H9 (cell line): ENCODE results near the gene HCK. TPM values are rescaled to one million over a fixed set of nuclear protein-coding genes. Genes with fewer than 3 reads are reported as not detected.

Experiments
- DNase-seq: peaks from one replicate; pipeline ENCODE4 v3.0.0-alpha.2; 2017
- H2AFZ ChIP-seq: one replicate; pipeline ENCODE4 v1.6.1; 2013; ENCODE audit warnings: mild to moderate bottlenecking, low read length, control low read depth, moderate library complexity
- H2AK5ac ChIP-seq: 2 replicates; pipeline ENCODE4 v1.6.1; 2013; ENCODE audit warnings: low read length, control low read depth, mixed read lengths; ENCODE audit not compliant: insufficient read length
- H2BK120ac ChIP-seq: one replicate; pipeline ENCODE4 v1.6.1; 2013; ENCODE audit warnings: low read depth, mild to moderate bottlenecking, low read length, control low read depth, inconsistent platforms; ENCODE audit not compliant: poor library complexity, severe bottlenecking
- H2BK12ac ChIP-seq: 2 replicates; pipeline ENCODE4 v1.6.1; 2013; ENCODE audit warnings: low read length, control low read depth, mixed read lengths, low read depth; ENCODE audit not compliant: insufficient read length
- H2BK15ac ChIP-seq: 2 replicates; pipeline ENCODE4 v1.6.1; 2013; ENCODE audit warnings: low read depth, low read length, control low read depth
- H2BK20ac ChIP-seq: one replicate; pipeline ENCODE4 v1.6.1; 2013; ENCODE audit warnings: low read depth, mild to moderate bottlenecking, low read length, control low read depth, inconsistent platforms; ENCODE audit not compliant: poor library complexity, severe bottlenecking
- H2BK5ac ChIP-seq: 2 replicates; pipeline ENCODE4 v1.6.1; 2013; ENCODE audit warnings: low read length, control low read depth, mixed read lengths; ENCODE audit not compliant: insufficient read length
- H3K14ac ChIP-seq: 2 replicates; pipeline ENCODE4 v1.6.1; 2013; ENCODE audit warnings: low read length, control low read depth; ENCODE audit not compliant: insufficient read depth
- H3K18ac ChIP-seq: 2 replicates; pipeline ENCODE4 v1.6.1; 2013; ENCODE audit warnings: low read depth, mild to moderate bottlenecking, mixed read lengths, low read length, control low read depth; ENCODE audit not compliant: insufficient read length
- H3K23ac ChIP-seq: 2 replicates; pipeline ENCODE4 v1.6.1; 2013; ENCODE audit warnings: low read length, control low read depth, mixed read lengths, low read depth; ENCODE audit not compliant: insufficient read length
- H3K23me2 ChIP-seq: 2 replicates; pipeline ENCODE4 v1.6.1; 2013; ENCODE audit warnings: low read depth, mild to moderate bottlenecking, mixed read lengths, low read length, control low read depth; ENCODE audit not compliant: insufficient read length, poor library complexity, severe bottlenecking
- H3K27ac ChIP-seq: 2 replicates; pipeline ENCODE4 v1.5.1; 2013; ENCODE audit warnings: low read length, control low read depth, mixed read lengths, low read depth; ENCODE audit not compliant: insufficient read length
- H3K27me3 ChIP-seq: 2 replicates; pipeline ENCODE4 v1.6.1; 2013; ENCODE audit warnings: low read length, control low read depth, inconsistent platforms; ENCODE audit not compliant: insufficient read depth
- H3K4ac ChIP-seq: 2 replicates; pipeline ENCODE4 v1.6.1; 2013; ENCODE audit warnings: low read depth, mild to moderate bottlenecking, control low read depth, inconsistent platforms, low read length, moderate library complexity
- H3K4me1 ChIP-seq: 2 replicates; pipeline ENCODE4 v1.6.1; 2013; ENCODE audit warnings: low read length, control low read depth, inconsistent platforms; ENCODE audit not compliant: insufficient read depth
- H3K4me2 ChIP-seq: 2 replicates; pipeline ENCODE4 v1.6.1; 2013; ENCODE audit warnings: low read length, control low read depth, mixed read lengths; ENCODE audit not compliant: insufficient read length, insufficient read depth
- H3K56ac ChIP-seq: 2 replicates; pipeline ENCODE4 v1.6.1; 2013; ENCODE audit warnings: low read depth, mild to moderate bottlenecking, mixed read lengths, low read length, control low read depth; ENCODE audit not compliant: insufficient read length
- H3K79me1 ChIP-seq: 2 replicates; pipeline ENCODE4 v1.6.1; 2013; ENCODE audit warnings: low read depth, mild to moderate bottlenecking, moderate library complexity, low read length, control low read depth, inconsistent platforms; ENCODE audit not compliant: insufficient read depth, poor library complexity, severe bottlenecking
- H3K79me2 ChIP-seq: 2 replicates; pipeline ENCODE4 v1.6.1; 2013; ENCODE audit warnings: low read length, control low read depth, inconsistent platforms; ENCODE audit not compliant: insufficient read depth
- H3K9ac ChIP-seq: 2 replicates; pipeline ENCODE4 v1.6.1; 2013; ENCODE audit warnings: low read length, control low read depth, mixed read lengths; ENCODE audit not compliant: insufficient read length; ENCODE audit errors: extremely low read depth
- H3K9me3 ChIP-seq: one replicate; pipeline ENCODE4 v1.6.1; 2013; ENCODE audit warnings: low read depth, low read length, inconsistent platforms; ENCODE audit not compliant: control insufficient read depth
- H3T11ph ChIP-seq: one replicate; pipeline ENCODE4 v1.6.1; 2013; ENCODE audit warnings: mild to moderate bottlenecking, low read length, control low read depth, inconsistent platforms
- H4K20me1 ChIP-seq: one replicate; pipeline ENCODE4 v1.6.1; 2013; ENCODE audit not compliant: control insufficient read depth, insufficient read length, insufficient read depth
- H4K5ac ChIP-seq: 2 replicates; pipeline ENCODE4 v1.6.1; 2013; ENCODE audit warnings: low read depth, mild to moderate bottlenecking, mixed read lengths, low read length, control low read depth; ENCODE audit not compliant: insufficient read length
- H4K8ac ChIP-seq: replicated peaks from 2 replicates; pipeline ENCODE4 v1.6.1; 2013; ENCODE audit warnings: low read length, control low read depth, mixed read lengths, low read depth; ENCODE audit not compliant: insufficient read length
- H4K91ac ChIP-seq: 2 replicates; pipeline ENCODE4 v1.6.1; 2013; ENCODE audit warnings: low read depth, mild to moderate bottlenecking, moderate library complexity, mixed read lengths, low read length, control low read depth; ENCODE audit not compliant: insufficient read length
- H3K27ac Mint-ChIP-seq, 3 experiments: 2 replicates in 2 of 3; 3 replicates in 1 of 3; pipeline ENCODE4 v1.8.0; 2020 to 2021; ENCODE audit warnings: mixed read lengths in 3 of 3, mild to moderate bottlenecking in 1 of 3, moderate library complexity in 1 of 3
- H3K27me3 Mint-ChIP-seq: 2 replicates; pipeline ENCODE4 v1.8.0; 2021; ENCODE audit warnings: low read depth, mild to moderate bottlenecking, moderate library complexity, mixed read lengths
- H3K36me3 Mint-ChIP-seq, 3 experiments: 2 replicates in 2 of 3; 3 replicates in 1 of 3; pipeline ENCODE4 v1.8.0; 2020 to 2021; ENCODE audit warnings: low read depth in 3 of 3, mixed read lengths in 3 of 3; ENCODE audit not compliant: insufficient read depth in 1 of 3
- H3K4me1 Mint-ChIP-seq, 2 experiments: 2 replicates each; pipeline ENCODE4 v1.8.0; 2020; ENCODE audit warnings: mixed read lengths in 2 of 2
- H3K4me3 Mint-ChIP-seq, 2 experiments: 2 replicates in 1 of 2; 3 replicates in 1 of 2; pipeline ENCODE4 v1.8.0; 2020 to 2021; ENCODE audit warnings: mild to moderate bottlenecking in 2 of 2, mixed read lengths in 2 of 2, moderate library complexity in 1 of 2
- H3K9me3 Mint-ChIP-seq, 2 experiments: 2 replicates in 1 of 2; 3 replicates in 1 of 2; pipeline ENCODE4 v1.8.0; 2020; ENCODE audit warnings: mild to moderate bottlenecking in 2 of 2, mixed read lengths in 2 of 2, moderate library complexity in 1 of 2
- CTCF ChIP-seq: fragments of 200-600 bp; sonication (generic); conservative IDR thresholded peaks from 3 replicates; pipeline ENCODE4 v1.8.0; 2021; ENCODE audit warnings: antibody characterized with exemption, mild to moderate bottlenecking
- WGBS: extraction: QIAGEN DNeasy Blood & Tissue Kit; methylation state at CpG from one replicate; pipeline ENCODE4 v1.1.7; 2013; ENCODE audit warnings: missing lambda C conversion rate, low lambda C conversion rate, mixed read lengths; ENCODE audit not compliant: insufficient read length; ENCODE audit errors: extremely low coverage; 5-methylcytosine and 5-hydroxymethylcytosine counted together
- total RNA-seq: library from RNA; stranded (reverse); gene quantifications from 2 replicates; pipeline ENCODE4 v1.2.1, GENCODE V29; 2021

The HCK gene
- total RNA-seq, 1 experiment from 2014 or later: 1.7 TPM

- peaks cover 21% of the 10 kb centered on the region for H3K27me3 Mint-ChIP-seq
- H3K9me3 Mint-ChIP-seq: no peaks in the 10 kb centered on the region
- Histone ChIP-seq H3K9me3 (no peaks in the 10 kb centered on the region), H2BK120ac (no peak overlapping the region), H4K20me1 (no peaks in the 10 kb centered on the region), H3K79me1 (no peaks in the 10 kb centered on the region), H2BK20ac (no peak overlapping the region), H2BK15ac (no peak overlapping the region), H3K9ac (no peak overlapping the region), H3K4me1 (no peaks in the 10 kb centered on the region), H3K23ac (no peak overlapping the region), H3K27me3 (no peaks in the 10 kb centered on the region), H4K5ac (no peak overlapping the region), H3K23me2 (no peaks in the 10 kb centered on the region), H4K91ac (no peak overlapping the region), H4K8ac (no peak overlapping the region), H3K4ac (no peak overlapping the region), H3T11ph (no peak overlapping the region), H3K18ac (no peak overlapping the region), H3K27ac (no peak overlapping the region), H2BK12ac (no peak overlapping the region), H2AK5ac (no peak overlapping the region), H3K56ac (no peak overlapping the region), H3K4me2 (no peak overlapping the region), H2BK5ac (no peak overlapping the region), H3K79me2 (no peaks in the 10 kb centered on the region), H3K14ac (no peak overlapping the region), H2AFZ (no peak overlapping the region)
- peaks cover 3 to 6% of the 10 kb centered on the region in 2 experiments; a peak in 3 of 4 replicates for H3K4me1 Mint-ChIP-seq
- H3K36me3 Mint-ChIP-seq: no peaks in the 10 kb centered on the region; a peak in 1 of 7 replicates
- no peak overlapping the region for H3K4me3 Mint-ChIP-seq
- WGBS: no CpG with 5 or more reads among the region's 5 CpGs
- DNase-seq: no peak
- no peak overlapping the region for H3K27ac Mint-ChIP-seq
- TF ChIP-seq CTCF: no peak
These were observed 26.3 kb downstream of the HCK start for GRCh38 chr20:32078322-32078721.
